ENCODE data around the gene PHYKPL. TPM values are rescaled to one million over a fixed set of nuclear protein-coding genes. Genes with fewer than 3 reads are reported as not detected.

The PHYKPL gene
- total RNA-seq, 1 experiment from 2014 or later, result 48.8 TPM

DNA sequence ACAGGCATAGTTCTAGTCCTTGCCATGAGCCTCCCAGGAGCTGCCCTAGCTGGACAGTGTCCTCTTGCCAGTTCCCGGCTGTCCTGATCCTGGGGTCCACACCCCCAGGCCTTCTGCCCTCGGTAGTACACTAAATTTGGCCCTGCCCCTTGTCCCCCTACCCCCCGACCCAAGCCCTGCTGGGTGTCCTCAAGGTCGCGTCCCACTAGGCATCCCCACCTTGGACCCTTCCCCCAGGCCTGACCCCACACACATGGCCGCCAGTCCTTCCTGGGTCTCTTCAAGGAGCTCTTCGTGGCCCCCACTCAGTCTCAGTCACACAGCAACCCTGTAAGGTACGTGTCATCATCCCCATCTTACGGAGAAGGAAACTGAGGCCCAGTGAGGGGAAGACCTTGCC lies 40.0 kb upstream of the PHYKPL start:
- Histone ChIP-seq H3K14ac (ENCODE audit: insufficient read depth, low read length) (no peak overlapping the region), H4K8ac (replicated peaks; ENCODE audit: insufficient read length, low read depth, low read length) (no peak overlapping the region), H3K27ac (ENCODE audit: insufficient read length, low read depth, low read length) (no peak overlapping the region), H2BK15ac (ENCODE audit: low read depth, low read length) (no peak overlapping the region), H4K91ac (ENCODE audit: insufficient read length, low read depth, low read length) (no peak overlapping the region), H4K20me1 (ENCODE audit: control insufficient read depth, insufficient read depth, insufficient read length) (no peaks in the 10 kb centered on the region), H4K5ac (ENCODE audit: insufficient read length, low read depth, low read length) (no peak overlapping the region), H3K4ac (ENCODE audit: low read depth, low read length) (no peak overlapping the region), H3K18ac (ENCODE audit: insufficient read length, low read depth, low read length) (no peak overlapping the region), H3K9ac (ENCODE audit: extremely low read depth, insufficient read length, low read length) (no peak overlapping the region), H2AFZ (ENCODE audit: low read length) (no peak overlapping the region), H3K79me1 (ENCODE audit: insufficient read depth, low read depth, low read length, poor library complexity, severe bottlenecking) (no peaks in the 10 kb centered on the region), H3K9me3 (ENCODE audit: control insufficient read depth, low read depth, low read length) (no peaks in the 10 kb centered on the region), H2AK5ac (ENCODE audit: insufficient read length, low read length) (no peak overlapping the region), H3K4me1 (ENCODE audit: insufficient read depth, low read length) (no peaks in the 10 kb centered on the region), H3K4me2 (ENCODE audit: insufficient read depth, insufficient read length, low read length) (no peak overlapping the region), H2BK5ac (ENCODE audit: insufficient read length, low read length) (no peak overlapping the region), H3K56ac (ENCODE audit: insufficient read length, low read depth, low read length) (no peak overlapping the region), H2BK20ac (ENCODE audit: low read depth, low read length, poor library complexity, severe bottlenecking) (no peak overlapping the region), H3K23ac (ENCODE audit: insufficient read length, low read depth, low read length) (no peak overlapping the region), H2BK120ac (ENCODE audit: low read depth, low read length, poor library complexity, severe bottlenecking) (no peak overlapping the region), H3K23me2 (ENCODE audit: insufficient read length, low read depth, low read length, poor library complexity, severe bottlenecking) (no peaks in the 10 kb centered on the region), H2BK12ac (ENCODE audit: insufficient read length, low read depth, low read length) (no peak overlapping the region), H3K27me3 (ENCODE audit: insufficient read depth, low read length) (no peaks in the 10 kb centered on the region), H3T11ph (ENCODE audit: low read length) (no peak overlapping the region), H3K79me2 (ENCODE audit: insufficient read depth, low read length) (no peaks in the 10 kb centered on the region)
- TF ChIP-seq, protein P1, sequence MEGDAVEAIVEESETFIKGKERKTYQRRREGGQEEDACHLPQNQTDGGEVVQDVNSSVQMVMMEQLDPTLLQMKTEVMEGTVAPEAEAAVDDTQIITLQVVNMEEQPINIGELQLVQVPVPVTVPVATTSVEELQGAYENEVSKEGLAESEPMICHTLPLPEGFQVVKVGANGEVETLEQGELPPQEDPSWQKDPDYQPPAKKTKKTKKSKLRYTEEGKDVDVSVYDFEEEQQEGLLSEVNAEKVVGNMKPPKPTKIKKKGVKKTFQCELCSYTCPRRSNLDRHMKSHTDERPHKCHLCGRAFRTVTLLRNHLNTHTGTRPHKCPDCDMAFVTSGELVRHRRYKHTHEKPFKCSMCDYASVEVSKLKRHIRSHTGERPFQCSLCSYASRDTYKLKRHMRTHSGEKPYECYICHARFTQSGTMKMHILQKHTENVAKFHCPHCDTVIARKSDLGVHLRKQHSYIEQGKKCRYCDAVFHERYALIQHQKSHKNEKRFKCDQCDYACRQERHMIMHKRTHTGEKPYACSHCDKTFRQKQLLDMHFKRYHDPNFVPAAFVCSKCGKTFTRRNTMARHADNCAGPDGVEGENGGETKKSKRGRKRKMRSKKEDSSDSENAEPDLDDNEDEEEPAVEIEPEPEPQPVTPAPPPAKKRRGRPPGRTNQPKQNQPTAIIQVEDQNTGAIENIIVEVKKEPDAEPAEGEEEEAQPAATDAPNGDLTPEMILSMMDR (conservative IDR thresholded peaks at IDR 0.05), result no peak
- H3K27ac Mint-ChIP-seq, result no peak overlapping the region
- WGBS (ENCODE audit: extremely low coverage, insufficient read length, low lambda C conversion rate), result no CpG with 5 or more reads among the region's 9 CpGs
- peaks cover 10% of the 10 kb centered on the region for H3K27me3 Mint-ChIP-seq (ENCODE audit: low read depth)
- H3K9me3 Mint-ChIP-seq, result peaks cover 0 to 5% of the 10 kb centered on the region in 2 experiments; a peak in 1 of 5 replicates
- no peaks in the 10 kb centered on the region; a peak in 1 of 7 replicates for H3K36me3 Mint-ChIP-seq (ENCODE audit: insufficient read depth in 1 of 3, low read depth in 3 of 3)
- H3K4me1 Mint-ChIP-seq, result no peaks in the 10 kb centered on the region
- no peak for DNase-seq
- no peak overlapping the region for H3K4me3 Mint-ChIP-seq
